ENCODE data around the gene CCDC40. TPM values are rescaled to one million over a fixed set of nuclear protein-coding genes. Genes with fewer than 3 reads are reported as not detected.
"Not testable (repeated sequence)": the region's sequence is repeated elsewhere in the genome, so short reads cannot be mapped to it uniquely, and the experiment has no call there.

The CCDC40 gene, protein sequence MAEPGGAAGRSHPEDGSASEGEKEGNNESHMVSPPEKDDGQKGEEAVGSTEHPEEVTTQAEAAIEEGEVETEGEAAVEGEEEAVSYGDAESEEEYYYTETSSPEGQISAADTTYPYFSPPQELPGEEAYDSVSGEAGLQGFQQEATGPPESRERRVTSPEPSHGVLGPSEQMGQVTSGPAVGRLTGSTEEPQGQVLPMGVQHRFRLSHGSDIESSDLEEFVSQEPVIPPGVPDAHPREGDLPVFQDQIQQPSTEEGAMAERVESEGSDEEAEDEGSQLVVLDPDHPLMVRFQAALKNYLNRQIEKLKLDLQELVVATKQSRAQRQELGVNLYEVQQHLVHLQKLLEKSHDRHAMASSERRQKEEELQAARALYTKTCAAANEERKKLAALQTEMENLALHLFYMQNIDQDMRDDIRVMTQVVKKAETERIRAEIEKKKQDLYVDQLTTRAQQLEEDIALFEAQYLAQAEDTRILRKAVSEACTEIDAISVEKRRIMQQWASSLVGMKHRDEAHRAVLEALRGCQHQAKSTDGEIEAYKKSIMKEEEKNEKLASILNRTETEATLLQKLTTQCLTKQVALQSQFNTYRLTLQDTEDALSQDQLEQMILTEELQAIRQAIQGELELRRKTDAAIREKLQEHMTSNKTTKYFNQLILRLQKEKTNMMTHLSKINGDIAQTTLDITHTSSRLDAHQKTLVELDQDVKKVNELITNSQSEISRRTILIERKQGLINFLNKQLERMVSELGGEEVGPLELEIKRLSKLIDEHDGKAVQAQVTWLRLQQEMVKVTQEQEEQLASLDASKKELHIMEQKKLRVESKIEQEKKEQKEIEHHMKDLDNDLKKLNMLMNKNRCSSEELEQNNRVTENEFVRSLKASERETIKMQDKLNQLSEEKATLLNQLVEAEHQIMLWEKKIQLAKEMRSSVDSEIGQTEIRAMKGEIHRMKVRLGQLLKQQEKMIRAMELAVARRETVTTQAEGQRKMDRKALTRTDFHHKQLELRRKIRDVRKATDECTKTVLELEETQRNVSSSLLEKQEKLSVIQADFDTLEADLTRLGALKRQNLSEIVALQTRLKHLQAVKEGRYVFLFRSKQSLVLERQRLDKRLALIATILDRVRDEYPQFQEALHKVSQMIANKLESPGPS
- total RNA-seq (ENCODE audit: insufficient read depth, low replicate concordance) = 2.9 TPM

DNA sequence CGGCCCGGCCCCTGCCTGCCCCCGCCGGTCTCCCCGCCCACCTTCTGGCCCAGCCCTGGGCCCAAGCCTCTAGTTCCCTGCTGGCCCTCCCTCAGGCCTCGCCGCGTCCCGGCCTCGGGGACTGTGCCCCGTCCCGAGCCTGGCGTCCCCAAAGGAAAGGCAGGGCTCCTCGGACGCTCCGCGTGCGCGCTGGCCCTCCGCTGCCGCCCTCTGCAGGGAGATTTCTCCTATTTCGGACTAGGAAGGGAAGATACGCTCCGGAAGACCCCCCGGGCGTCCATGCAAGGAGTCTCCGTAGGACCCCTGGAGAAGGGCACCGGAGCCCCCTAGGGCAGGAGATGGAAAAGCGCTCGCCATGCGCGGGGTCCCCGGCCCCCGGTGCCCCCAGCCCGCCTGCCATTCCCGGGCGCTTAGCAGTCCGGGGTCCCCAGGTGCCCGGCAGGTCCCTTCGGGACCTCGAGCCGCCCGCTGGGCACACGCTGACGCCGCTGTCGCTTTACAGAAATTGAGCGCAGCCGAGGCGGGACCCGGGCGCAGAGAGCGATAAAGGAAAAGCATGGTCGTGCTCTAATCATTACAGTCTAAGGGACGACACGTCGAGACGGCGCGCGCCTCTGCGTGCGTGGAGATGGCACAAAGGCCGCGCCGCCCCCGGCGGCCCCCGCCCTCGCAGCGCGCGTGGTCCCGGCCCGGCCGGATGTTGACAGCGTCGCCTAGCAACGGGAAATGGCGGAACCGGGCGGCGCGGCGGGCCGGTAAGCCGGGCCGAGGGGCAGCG lies at the start of gene CCDC40:
Gene CCDC40, plus strand, starts transcription at position 706 of the 778 bp plus-strand sequence. Its CDS starts 21 bp downstream, at position 727.
- peak; percentile 84 for DNase-seq (ENCODE audit: low spot score)

GRCh38 chr17:79987187-79987934 lies 49.1 kb upstream of the CCDC40 start:
- peak; percentile 53 for DNase-seq (ENCODE audit: low spot score)

- DNase-seq (ENCODE audit: low spot score) = no peak
Observed at GRCh38 chr17:79987935-79988184, 48.6 kb upstream of the CCDC40 start.

GRCh38 chr17:79988185-79988971 lies 48.1 kb upstream of the CCDC40 start:
- DNase-seq (ENCODE audit: low spot score) = peak; percentile 81

GRCh38 chr17:79989106-79989835 lies 47.2 kb upstream of the CCDC40 start:
- DNase-seq (ENCODE audit: low spot score) = no peak

DNA sequence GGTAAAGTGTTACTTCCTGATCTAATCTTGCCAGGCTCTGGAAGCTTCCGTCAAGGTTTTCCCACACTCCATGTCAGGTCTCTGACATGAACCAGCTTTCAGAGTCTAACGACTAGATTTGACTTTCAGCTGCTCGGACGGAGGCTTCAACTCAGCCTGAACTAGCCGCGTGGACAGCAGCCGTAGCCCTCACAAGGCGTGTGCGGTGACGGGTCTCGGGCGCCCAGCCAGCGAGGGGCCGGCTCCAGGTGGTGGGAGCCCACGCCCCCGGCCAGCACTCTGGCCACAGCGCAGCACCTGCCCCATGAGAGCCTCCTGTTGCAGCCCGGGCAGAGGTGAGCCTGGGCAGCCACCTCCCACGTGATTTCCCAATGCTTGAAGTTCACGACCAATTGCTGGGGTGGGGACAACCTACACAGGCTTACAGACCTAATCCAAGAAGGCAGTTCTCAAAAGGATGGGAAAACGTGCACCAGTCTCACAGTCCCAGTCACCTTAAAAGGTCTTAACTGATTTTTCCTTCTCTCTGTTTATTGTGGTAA lies 46.3 kb upstream of the CCDC40 start:
- DNase-seq (ENCODE audit: low spot score) = peak; percentile 26

DNA sequence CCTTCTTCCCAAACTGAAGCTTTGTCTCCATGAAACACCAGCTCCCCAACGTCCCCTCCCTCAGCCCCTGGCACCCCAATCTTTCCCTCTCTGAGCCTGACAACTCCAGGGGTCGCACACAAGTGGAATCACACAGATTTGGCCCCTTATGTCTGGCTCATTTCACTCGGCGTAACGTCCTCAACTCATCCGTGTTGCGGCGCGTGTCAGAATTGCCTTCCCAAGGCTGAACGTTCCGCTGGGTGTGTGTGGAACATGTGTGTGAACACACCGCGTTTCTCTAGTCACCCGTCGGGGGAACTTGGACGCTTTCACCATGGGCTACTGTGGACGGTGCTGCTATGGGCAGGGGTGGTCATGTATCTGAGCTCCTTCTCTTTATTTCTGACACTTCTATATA lies 45.7 kb upstream of the CCDC40 start:
- no peak for DNase-seq (ENCODE audit: low spot score)

- DNase-seq (ENCODE audit: low spot score) = peak; percentile 91
Observed at GRCh38 chr17:79991140-79991923, 45.1 kb upstream of the CCDC40 start.

DNA sequence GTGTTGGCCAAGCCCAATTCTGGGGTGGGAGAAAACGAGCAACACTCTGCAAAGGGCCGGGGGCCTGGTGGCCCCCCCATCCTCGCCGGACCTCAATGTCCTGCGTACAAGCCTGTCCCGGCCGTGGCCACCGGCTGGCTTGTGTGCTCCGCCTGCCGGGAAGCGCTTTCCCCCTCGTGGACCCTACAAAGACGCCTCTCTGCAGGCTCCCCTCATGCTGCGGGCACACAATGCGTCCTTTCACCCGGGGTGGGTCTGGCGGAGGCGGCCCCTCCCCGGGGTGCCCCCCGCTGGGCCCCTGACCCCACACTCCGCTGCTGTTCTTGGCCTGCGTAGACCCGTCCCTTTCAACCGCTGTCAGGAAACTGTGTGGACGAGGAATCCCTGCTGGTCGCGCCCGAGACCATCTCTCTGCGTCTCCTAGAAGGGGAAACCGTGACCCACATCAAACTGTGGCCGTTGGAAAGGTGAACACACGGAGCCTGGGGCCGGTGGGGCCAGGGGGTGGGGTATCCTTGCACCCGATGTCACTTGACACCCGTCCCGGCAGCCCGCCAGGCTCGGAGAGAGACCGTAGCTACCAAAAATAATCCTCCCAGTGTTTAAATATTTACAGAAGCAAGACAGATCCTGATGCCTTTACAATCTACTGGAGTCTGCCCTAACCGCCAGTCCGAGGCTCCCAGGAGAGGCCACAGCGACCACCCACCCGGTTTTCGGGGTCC lies 44.4 kb upstream of the CCDC40 start:
- peak; percentile 62 for DNase-seq (ENCODE audit: low spot score)

GRCh38 chr17:79992649-79993389 lies 43.6 kb upstream of the CCDC40 start:
- DNase-seq (ENCODE audit: low spot score) = no peak

DNA sequence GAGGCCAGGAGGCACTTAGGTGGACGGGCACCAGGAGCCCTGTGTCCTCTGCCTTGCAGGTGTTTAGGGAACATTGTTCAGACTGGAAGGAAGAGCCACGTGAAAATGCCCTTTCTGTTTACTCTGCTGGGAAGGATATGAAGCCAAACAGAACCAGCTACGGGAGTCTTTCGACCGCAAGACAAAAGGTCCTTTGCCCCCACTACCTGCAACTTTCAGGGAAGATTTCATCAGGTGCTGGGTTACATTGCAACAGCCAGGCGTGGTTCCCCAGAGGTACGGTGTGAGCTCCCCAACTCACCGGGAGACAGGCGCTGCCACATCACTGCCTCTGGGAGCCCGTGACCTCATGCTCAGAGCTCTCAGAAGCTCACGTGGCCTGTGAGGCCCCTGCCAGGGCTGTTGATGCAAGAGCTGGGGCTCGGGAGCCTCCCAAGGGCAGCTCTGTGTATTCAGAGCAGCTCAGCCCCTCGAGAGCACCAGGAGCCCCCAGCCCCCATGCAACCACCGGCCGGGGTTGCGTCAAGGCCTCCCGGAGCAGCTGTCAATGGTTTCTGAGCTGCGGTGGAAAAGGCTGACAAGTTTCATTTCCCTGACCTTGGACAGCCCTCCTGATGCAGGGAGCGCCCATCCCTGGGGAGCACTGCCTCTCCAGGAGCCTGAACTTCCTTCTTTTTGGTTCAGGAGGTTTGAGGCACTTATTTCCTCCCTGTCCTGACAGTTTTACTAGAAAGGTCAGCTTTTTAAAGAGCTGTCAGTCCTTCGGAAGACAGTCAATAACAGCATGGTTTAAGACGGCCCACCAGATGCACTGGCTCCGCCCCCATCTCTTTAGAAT lies 42.8 kb upstream of the CCDC40 start:
- peak; percentile 97 for DNase-seq (ENCODE audit: low spot score)

GRCh38 chr17:79994228-79994569 lies 42.2 kb upstream of the CCDC40 start:
- DNase-seq (ENCODE audit: low spot score) = not testable (repeated sequence)

GRCh38 chr17:79994602-79995001 lies 41.8 kb upstream of the CCDC40 start:
- DNase-seq (ENCODE audit: low spot score) = no peak

GRCh38 chr17:79995696-79996095 lies 40.7 kb upstream of the CCDC40 start:
- peak; percentile 87 for DNase-seq (ENCODE audit: low spot score)

DNA sequence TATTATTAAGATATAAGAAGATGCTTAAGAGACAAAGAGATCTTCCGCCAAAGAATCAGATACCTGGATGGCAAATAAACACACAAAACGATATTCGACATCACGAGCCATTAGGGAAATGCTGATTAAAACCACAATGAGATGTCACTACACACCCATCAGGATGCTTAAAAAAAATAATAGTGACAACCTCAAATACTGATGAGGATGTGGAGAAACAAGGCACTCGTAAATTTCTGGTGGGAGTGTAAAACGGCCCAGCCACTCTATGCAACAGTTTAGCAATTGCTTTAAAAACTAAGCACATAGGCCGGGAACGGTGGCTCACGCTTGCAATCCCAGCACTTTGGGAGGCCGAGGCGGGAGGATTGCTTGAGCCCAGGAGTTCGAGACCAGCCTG lies 40.2 kb upstream of the CCDC40 start:
- DNase-seq (ENCODE audit: low spot score) = no peak

Data from umbilical cord (tissue), 2 donors.